H1 (cell line): ENCODE measurements around the gene GDPD4. TPM values are rescaled to one million over a fixed set of nuclear protein-coding genes. Genes with fewer than 3 reads are reported as not detected.

Experiments
- KDM1A ChIP-seq: fragments of 200-600, 300-600 bp; sonication (generic); IDR thresholded peaks from 2 replicates; pipeline ENCODE4 v1.7.1; 2016; ENCODE audit warnings: mild to moderate bottlenecking, low read length, borderline replicate concordance
- polyA plus RNA-seq, 7 experiments: library from polyadenylated mRNA; depleted of rRNA in 3 of 7; stranded (reverse) in 5 of 7; unstranded in 2 of 7; fragments of >200 nt in 5 of 7; fragments of 200-250 nt in 2 of 7; gene quantifications; 1 replicate in 5 of 7; 2 replicates in 1 of 7; 4 replicates in 1 of 7; pipeline versions ENCODE4 v1.2.1 to v1.2.3, GENCODE V29; 2011 to 2013; ENCODE audit warnings: missing spikeins in 2 of 7, mixed read lengths in 2 of 7
- total RNA-seq: library from RNA; stranded (reverse); fragmentation: NEBNext Ultra II Directional; extraction: Animal tissue kit (Norgen Biotek cat#: 25700); gene quantifications from 2 replicates; pipeline ENCODE4 v1.2.1, GENCODE V29; 2021
- TF ChIP-seq, protein P1 (sequence below): IDR thresholded peaks from 2 replicates; pipeline ENCODE4 v1.6.1; 2012; ENCODE audit warnings: inconsistent platforms

The GDPD4 gene
- total and polyA plus RNA-seq, 2 of the 8 experiments (the other 6 are each of a cell fraction or from before 2014, with no cell fraction given), result not detected

DNA sequence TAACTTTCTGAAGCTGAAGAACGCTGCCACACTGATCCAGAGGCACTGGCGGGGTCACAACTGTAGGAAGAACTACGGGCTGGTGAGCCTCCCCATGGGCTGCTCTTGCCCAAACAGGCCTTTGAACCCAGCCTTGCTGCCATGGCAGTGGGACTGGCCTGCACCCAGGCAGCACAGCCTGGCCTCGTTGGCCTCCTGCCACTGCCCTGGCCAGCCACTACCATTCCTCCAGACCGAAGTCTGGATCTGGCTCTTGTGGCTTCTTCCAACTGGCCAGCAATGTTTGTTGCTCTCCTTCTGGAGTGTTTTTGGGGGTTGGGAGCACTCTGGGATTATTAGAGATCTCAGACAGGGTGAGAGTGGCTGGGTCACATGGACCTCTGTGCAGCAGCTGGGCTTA is 122.4 kb downstream of the GDPD4 start (continued):
- no peak for TF ChIP-seq KDM1A
- TF ChIP-seq, protein P1, sequence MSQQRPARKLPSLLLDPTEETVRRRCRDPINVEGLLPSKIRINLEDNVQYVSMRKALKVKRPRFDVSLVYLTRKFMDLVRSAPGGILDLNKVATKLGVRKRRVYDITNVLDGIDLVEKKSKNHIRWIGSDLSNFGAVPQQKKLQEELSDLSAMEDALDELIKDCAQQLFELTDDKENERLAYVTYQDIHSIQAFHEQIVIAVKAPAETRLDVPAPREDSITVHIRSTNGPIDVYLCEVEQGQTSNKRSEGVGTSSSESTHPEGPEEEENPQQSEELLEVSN, result no peak
